Neural cell (in vitro differentiated cells): Measurements from ENCODE around the gene HIVEP3.

ENCODE experiments used
- CTCF ChIP-seq: fragments of 450-650 bp; IDR thresholded peaks from 2 replicates; pipeline ENCODE4 v1.5.1; 2014; ENCODE audit warnings: antibody characterized with exemption, mild to moderate bottlenecking, moderate library complexity; ENCODE audit not compliant: poor library complexity, severe bottlenecking
- EP300 ChIP-seq: fragments of 450-650 bp; conservative IDR thresholded peaks from 2 replicates; pipeline ENCODE4 v1.6.1; 2014; ENCODE audit warnings: antibody characterized with exemption, mild to moderate bottlenecking, moderate library complexity; ENCODE audit not compliant: poor library complexity, severe bottlenecking
- RAD21 ChIP-seq: fragments of 450-650 bp; conservative IDR thresholded peaks from 2 replicates; pipeline ENCODE4 v1.6.1; 2014; ENCODE audit warnings: antibody characterized with exemption, mild to moderate bottlenecking, moderate library complexity
- TAF1 ChIP-seq: IDR thresholded peaks from 2 replicates; pipeline ENCODE4 v1.6.1; 2012; ENCODE audit warnings: low read depth

GRCh38 chr1:41558761-41559171, 360.0 kb downstream of the HIVEP3 start:
- TF ChIP-seq TAF1 (no peak), EP300 (no peak), RAD21 (no peak), CTCF (no peak)
